OCI-LY1 (cell line): ENCODE measurements around the gene RFX8.

ENCODE experiments used
- EZH2 ChIP-seq: fragments of 200-600 bp; sonication (generic), shearing (Covaris generic); IDR thresholded peaks from 2 replicates; pipeline ENCODE4 v1.8.0; 2017; ENCODE audit warnings: borderline replicate concordance, mixed run types, mild to moderate bottlenecking, antibody characterized with exemption, low read length, moderate library complexity, mixed read lengths
- TF ChIP-seq, protein P1 (sequence below): fragments of 200-600 bp; sonication (generic), shearing (Covaris generic); IDR thresholded peaks from 2 replicates; pipeline ENCODE4 v1.5.1; 2017; ENCODE audit warnings: mild to moderate bottlenecking, antibody characterized with exemption, low read length, moderate library complexity, mixed read lengths

- TF ChIP-seq, protein P1, sequence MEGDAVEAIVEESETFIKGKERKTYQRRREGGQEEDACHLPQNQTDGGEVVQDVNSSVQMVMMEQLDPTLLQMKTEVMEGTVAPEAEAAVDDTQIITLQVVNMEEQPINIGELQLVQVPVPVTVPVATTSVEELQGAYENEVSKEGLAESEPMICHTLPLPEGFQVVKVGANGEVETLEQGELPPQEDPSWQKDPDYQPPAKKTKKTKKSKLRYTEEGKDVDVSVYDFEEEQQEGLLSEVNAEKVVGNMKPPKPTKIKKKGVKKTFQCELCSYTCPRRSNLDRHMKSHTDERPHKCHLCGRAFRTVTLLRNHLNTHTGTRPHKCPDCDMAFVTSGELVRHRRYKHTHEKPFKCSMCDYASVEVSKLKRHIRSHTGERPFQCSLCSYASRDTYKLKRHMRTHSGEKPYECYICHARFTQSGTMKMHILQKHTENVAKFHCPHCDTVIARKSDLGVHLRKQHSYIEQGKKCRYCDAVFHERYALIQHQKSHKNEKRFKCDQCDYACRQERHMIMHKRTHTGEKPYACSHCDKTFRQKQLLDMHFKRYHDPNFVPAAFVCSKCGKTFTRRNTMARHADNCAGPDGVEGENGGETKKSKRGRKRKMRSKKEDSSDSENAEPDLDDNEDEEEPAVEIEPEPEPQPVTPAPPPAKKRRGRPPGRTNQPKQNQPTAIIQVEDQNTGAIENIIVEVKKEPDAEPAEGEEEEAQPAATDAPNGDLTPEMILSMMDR, result no peak
- no peak for TF ChIP-seq EZH2
Measured at GRCh38 chr2:101361522-101361921, 113.4 kb downstream of the RFX8 start.
